Activated CD4-positive, alpha-beta T cell treated with anti-CD3 and anti-CD28 coated beads, Interleukin-2, amount 10 ng/mL, durations not matched to agents 7 days and 5 days (primary cell): ENCODE measurements around the gene BTBD7. TPM values are rescaled to one million over a fixed set of nuclear protein-coding genes. Genes with fewer than 3 reads are reported as not detected.
A peak's percentile ranks its signal among the peaks of the same experiment; 100 is the strongest.
"Not testable (repeated sequence)": the region's sequence is repeated elsewhere in the genome, so short reads cannot be mapped to it uniquely, and the experiment has no call there.

ENCODE experiments used
- CTCF ChIA-PET: fragments of 350-600 bp; sonication (Branson Sonifier 250); formaldehyde crosslinking; loops from one replicate; lab custom pipeline; 2021; ENCODE audit warnings: antibody characterized with exemption; lab: Charles Lee
- POLR2A ChIA-PET: fragments of 350-600 bp; sonication (Branson Sonifier 250); formaldehyde crosslinking; loops from one replicate; lab custom pipeline; 2021; ENCODE audit warnings: antibody characterized with exemption; lab: Charles Lee
- DNase-seq: peaks from one replicate; pipeline ENCODE4 v3.0.0-alpha.2; 2020
- H3K27ac Mint-ChIP-seq: one replicate; pipeline ENCODE4 v1.8.0; 2021; ENCODE audit warnings: mild to moderate bottlenecking, moderate library complexity, mixed read lengths
- H3K27me3 Mint-ChIP-seq: one replicate; pipeline ENCODE4 v1.8.0; 2021; ENCODE audit warnings: mixed read lengths
- H3K36me3 Mint-ChIP-seq: one replicate; pipeline ENCODE4 v1.8.0; 2021; ENCODE audit warnings: low read depth, mixed read lengths
- H3K4me1 Mint-ChIP-seq: one replicate; pipeline ENCODE4 v1.8.0; 2021; ENCODE audit warnings: mixed read lengths
- H3K4me3 Mint-ChIP-seq: one replicate; pipeline ENCODE4 v1.8.0; 2021; ENCODE audit warnings: mild to moderate bottlenecking, moderate library complexity, mixed read lengths
- H3K9me3 Mint-ChIP-seq: one replicate; pipeline ENCODE4 v1.8.0; 2021; ENCODE audit warnings: mixed read lengths
- total RNA-seq, 2 experiments: library from RNA; stranded (reverse); gene quantifications; one replicate each; pipeline ENCODE4 v1.2.3, GENCODE V29; 2021

Gene BTBD7
- total RNA-seq, 2 experiments from 2014 or later = 14.1 to 15.6 TPM

DNA sequence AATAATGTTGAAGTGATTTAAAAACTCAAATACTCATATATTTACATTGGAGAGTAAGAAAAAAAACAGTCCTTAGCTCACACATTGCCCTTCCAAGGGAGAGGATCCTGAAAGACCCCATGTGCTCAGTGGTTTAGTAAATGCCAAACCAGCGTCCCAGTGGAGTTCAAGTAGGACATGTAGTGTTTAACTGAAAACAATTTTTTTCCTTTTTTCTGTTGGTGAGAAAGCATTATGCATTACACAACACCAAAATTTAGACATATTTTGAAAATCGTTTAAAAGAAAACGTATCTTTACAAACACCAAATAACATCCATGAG lies 92.2 kb downstream of the BTBD7 start:
- H3K4me3 Mint-ChIP-seq = no peak overlapping the region
- no peak for DNase-seq
- CTCF ChIA-PET = no interaction called here
- H3K27me3 Mint-ChIP-seq = no peaks in the 10 kb centered on the region
- H3K27ac Mint-ChIP-seq = no peak overlapping the region
- H3K4me1 Mint-ChIP-seq = no peaks in the 10 kb centered on the region
- POLR2A ChIA-PET = no interaction called here
- peaks cover 16% of the 10 kb centered on the region for H3K36me3 Mint-ChIP-seq
- H3K9me3 Mint-ChIP-seq = no peaks in the 10 kb centered on the region

DNA sequence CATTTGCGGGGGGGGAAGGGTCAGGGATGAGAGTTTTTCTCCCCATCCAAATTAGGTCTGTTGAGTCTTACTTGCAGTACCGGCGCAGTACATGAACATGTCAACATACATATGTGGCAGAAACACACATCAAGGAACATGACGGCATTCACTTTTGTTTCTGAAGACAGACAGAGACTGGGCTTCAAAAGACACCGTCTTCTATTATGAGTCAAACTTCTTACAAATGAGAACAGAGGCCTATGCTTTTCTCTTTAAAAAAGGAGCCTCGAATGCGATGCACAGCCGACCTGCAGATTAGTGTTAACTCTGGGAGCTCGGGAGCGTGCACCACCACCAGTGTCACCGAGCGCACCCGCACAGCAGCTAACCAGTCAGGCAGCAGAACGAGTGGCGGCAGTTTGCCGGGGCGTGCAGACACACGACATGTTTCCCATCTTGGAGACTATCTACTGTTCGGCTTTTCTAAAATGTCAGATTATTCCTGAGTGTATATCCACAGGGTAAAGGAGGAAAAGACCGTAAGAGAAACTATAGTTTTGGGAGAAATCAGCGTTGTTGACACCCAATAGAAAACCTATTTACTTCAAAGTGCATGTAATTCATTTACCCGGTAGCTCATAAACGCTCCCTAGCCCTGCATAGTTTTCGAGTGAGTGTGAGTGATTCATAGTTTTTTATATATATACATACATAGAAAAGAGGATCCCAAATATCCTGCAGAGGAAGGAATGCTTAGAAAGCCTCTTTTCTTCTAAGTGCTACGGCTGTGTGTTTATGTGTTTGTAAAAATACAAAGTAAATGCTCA lies 92.8 kb downstream of the BTBD7 start:
- CTCF ChIA-PET = no interaction called here
- Mint-ChIP-seq H3K9me3 (no peaks in the 10 kb centered on the region), H3K36me3 (peaks cover 12% of the 10 kb centered on the region), H3K4me3 (no peak overlapping the region), H3K27me3 (no peaks in the 10 kb centered on the region), H3K27ac (no peak overlapping the region), H3K4me1 (no peaks in the 10 kb centered on the region)
- DNase-seq = no peak
- POLR2A ChIA-PET = no interaction called here

DNA sequence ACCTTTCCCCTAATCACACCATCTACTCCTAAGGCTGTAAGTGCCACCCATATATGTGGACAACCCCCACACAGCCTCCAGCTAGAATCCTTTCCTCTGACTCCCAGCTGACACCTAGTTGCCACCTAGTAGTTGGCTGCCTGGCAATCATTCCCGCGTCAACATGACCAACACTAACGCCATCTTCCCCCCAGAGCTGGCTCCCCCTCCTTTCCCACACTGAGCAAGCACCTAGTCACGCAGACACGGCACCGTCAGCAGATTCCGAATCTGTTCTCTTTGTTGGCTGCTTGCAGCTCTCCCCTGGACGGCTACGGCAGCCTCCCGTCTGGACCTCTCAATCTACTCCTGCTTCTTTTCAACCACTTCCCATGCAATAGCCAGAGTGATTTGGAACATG lies 98.0 kb downstream of the BTBD7 start:
- Mint-ChIP-seq H3K36me3 (no peaks in the 10 kb centered on the region), H3K27me3 (peaks cover 7% of the 10 kb centered on the region), H3K9me3 (no peaks in the 10 kb centered on the region), H3K4me1 (peaks cover 2% of the 10 kb centered on the region), H3K4me3 (no peak overlapping the region), H3K27ac (no peak overlapping the region)
- no peak for DNase-seq
- ChIA-PET POLR2A (no interaction called here), CTCF (interaction anchor here (0.9 kb wide), 1 partner anchor 27 kb away, joined by 4 read pairs; the partner anchor contains the start of genes GON7 and UBR7)

DNA sequence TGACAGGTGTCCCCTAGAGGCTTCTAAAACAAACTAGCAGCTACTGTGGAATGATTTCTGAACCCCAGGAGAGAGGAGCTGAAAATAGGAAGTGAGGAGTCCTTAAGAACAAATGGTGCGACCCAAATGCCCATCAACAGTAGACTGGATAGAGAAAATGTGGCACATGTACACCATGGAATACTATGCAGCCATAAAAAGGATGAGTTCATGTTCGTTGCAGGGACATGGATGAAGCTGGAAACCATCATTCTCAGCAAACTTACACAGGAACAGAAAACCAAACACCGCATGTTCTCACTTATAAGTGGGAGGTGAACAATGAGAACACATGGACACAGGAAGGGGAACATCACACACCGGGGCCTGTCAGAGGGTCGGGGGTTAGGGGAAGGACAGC lies 99.8 kb downstream of the BTBD7 start:
- H3K36me3 Mint-ChIP-seq, CTCF ChIA-PET, H3K27me3 Mint-ChIP-seq, H3K27ac Mint-ChIP-seq, DNase-seq, H3K4me3 Mint-ChIP-seq, H3K9me3 Mint-ChIP-seq, H3K4me1 Mint-ChIP-seq, POLR2A ChIA-PET: not testable (repeated sequence)

DNA sequence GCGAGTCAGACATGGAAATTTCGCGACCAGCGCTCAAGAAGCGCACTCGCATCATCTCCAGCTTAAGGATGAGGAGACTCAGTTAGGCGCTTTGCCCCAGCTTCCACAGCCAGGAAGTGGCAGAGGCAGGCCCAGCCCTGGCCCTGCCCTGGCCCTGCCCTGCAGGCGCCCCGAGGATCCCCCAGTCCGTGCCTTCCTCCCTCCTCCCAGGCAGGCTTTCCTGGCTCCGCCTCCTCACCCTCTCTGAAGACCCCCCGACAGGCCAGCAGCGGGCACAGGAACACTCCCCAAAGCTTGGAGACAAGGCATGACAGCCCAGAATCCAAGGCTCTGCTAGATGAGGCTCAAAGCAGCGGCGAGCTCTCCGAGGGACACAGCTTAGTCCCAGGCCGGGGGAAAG lies 100.7 kb downstream of the BTBD7 start:
- CTCF ChIA-PET = no interaction called here
- peaks cover 7% of the 10 kb centered on the region for H3K27me3 Mint-ChIP-seq
- no peak for DNase-seq
- H3K4me1 Mint-ChIP-seq = peaks cover 2% of the 10 kb centered on the region
- H3K27ac Mint-ChIP-seq = no peak overlapping the region
- H3K9me3 Mint-ChIP-seq = no peaks in the 10 kb centered on the region
- POLR2A ChIA-PET = no interaction called here
- H3K36me3 Mint-ChIP-seq = peaks cover 8% of the 10 kb centered on the region
- no peak overlapping the region for H3K4me3 Mint-ChIP-seq

DNA sequence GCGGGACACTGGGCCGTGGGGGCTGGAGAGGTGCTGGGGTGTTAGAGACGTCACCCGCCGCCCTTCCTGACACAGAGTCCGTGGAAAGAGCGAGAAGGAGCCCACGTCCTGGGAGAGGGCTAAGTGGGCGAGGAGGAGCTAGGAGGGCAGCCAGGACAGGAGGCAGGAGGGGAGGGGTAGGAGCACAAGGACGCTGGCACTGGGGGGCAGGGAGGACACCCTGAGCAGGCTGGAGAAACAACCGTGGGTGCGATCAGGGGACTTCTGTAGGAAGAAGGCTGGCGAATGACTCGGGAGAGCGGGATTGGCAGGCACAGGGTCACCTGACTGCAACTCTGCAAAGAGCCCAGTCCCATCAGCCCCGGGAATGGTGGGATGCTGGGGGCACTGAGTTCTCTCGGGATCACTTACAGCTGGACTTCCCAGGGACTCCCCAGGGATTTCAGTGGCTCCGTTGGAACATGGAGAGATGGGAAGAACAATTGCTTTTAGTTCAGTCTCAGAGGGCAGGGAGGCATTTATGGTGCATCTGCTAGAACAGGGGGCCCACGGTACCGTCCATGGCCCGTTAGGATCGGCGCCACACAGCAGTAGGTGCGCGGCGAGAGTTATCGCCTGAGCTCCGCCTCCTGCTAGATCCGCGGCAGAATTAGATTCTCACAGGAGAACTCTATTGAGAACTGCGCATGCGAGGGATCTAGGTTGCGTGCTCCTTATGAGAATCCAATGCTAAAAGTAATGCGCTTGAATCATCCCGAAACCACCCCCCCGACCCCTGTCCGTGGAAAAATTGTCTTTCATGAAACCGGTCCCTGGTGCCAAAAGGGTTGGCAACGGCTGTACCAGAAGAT lies 101.5 kb downstream of the BTBD7 start:
- peaks cover 7% of the 10 kb centered on the region for H3K27me3 Mint-ChIP-seq
- no peak overlapping the region for H3K4me3 Mint-ChIP-seq
- peaks cover 2% of the 10 kb centered on the region for H3K4me1 Mint-ChIP-seq
- H3K27ac Mint-ChIP-seq = no peak overlapping the region
- CTCF ChIA-PET = interaction anchor here (0.6 kb wide), 2 partner anchors 21 to 155 kb away, joined by 3 to 4 read pairs; no protein-coding TSS in a partner anchor
- no peaks in the 10 kb centered on the region for H3K9me3 Mint-ChIP-seq
- DNase-seq = no peak
- POLR2A ChIA-PET = no interaction called here
- H3K36me3 Mint-ChIP-seq = peaks cover 13% of the 10 kb centered on the region

DNA sequence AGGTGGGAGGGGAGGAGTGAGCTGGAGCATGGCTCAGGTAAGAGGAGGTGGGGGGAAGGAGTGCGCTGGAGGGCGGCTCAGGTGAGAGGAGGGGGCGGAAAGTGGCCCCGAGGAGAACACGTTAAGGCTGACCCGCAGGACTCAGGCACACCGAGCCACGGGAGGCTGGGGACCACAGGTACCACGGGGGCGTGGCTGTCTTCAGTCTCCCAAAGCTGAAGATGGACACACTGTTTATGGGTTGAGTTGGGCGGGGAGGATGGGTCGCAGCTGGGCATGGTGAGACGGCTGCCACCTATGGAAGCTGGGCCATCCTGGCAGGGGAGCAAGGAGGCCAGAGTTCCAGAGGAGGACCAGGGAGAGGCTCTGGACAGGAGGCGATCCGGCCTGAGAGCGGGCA lies 102.3 kb downstream of the BTBD7 start:
- peaks cover 7% of the 10 kb centered on the region for H3K27me3 Mint-ChIP-seq
- ChIA-PET POLR2A (no interaction called here), CTCF (no interaction called here)
- peaks cover 19% of the 10 kb centered on the region for H3K36me3 Mint-ChIP-seq
- DNase-seq = no peak
- H3K9me3 Mint-ChIP-seq = no peaks in the 10 kb centered on the region
- H3K4me3 Mint-ChIP-seq = no peak overlapping the region
- H3K4me1 Mint-ChIP-seq = peaks cover 2% of the 10 kb centered on the region
- H3K27ac Mint-ChIP-seq = no peak overlapping the region

DNA sequence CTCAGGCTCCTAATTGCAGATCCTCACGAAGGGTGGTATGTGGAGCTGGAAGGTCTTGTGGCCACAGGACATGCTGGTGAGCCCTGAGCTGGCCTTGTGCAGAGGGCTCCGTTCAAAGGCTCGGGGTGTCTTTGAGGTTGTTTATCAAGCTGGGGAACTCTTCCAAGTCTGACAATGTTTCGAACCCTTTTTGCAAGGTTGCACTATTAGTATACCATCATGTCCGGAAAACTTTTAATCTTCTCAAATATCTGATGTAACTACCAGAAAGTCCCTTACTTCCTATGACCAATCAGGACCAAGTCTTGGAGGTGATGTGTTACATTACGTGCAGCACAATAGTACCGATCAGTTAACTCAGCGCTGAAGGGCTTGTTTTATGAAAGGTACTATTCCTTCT lies 104.3 kb downstream of the BTBD7 start:
- DNase-seq = no peak
- Mint-ChIP-seq H3K4me1 (peaks cover 2% of the 10 kb centered on the region), H3K9me3 (no peaks in the 10 kb centered on the region), H3K27ac (no peak overlapping the region), H3K4me3 (no peak overlapping the region), H3K27me3 (peaks cover 3% of the 10 kb centered on the region), H3K36me3 (peaks cover 29% of the 10 kb centered on the region)
- CTCF ChIA-PET = no interaction called here
- POLR2A ChIA-PET = no interaction called here

DNA sequence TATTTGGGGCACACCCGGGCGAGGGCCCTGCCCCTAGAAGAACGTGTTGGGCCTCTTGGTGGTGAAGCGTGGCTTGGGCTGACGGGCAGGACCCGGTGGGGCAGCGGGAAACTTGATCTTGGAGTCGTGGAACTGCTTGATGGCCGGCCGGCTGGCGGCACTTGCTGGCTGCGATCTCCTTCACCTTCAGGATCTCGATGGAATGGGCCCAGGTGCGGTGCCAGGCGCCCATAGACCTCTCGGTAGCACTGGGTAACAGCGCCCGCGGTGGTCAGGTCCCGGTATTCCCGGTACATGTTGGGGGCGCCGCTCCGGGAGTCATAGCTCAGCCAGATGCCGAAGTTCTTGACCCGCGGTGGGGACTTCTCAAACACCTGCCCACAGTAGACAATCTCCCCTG lies 109.3 kb downstream of the BTBD7 start:
- POLR2A ChIA-PET = no interaction called here
- peaks cover 45% of the 10 kb centered on the region for H3K36me3 Mint-ChIP-seq

DNA sequence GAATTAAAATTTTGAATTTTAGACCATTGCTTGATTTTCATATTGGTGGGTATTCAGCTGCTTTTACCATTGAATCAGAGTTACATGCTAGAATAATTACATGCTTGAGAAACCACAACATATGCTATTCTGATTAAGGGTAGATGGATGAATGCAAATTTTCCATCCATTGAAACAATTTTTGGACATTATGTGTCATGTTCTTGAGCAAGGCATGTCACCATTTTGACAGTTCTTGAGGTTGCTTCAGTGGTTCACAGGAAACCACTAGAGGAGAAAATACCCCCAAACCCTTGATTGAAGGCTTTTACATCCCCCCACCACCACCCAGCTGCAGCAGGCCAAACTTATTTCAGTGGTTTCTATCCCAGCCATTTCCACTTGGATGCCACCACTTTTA lies 112.3 kb downstream of the BTBD7 start:
- H3K4me3 Mint-ChIP-seq = no peak overlapping the region
- POLR2A ChIA-PET = no interaction called here

More for the DNA sequence above, 109.3 kb downstream of the BTBD7 start:
- no peak for DNase-seq
- Mint-ChIP-seq H3K27me3 (no peaks in the 10 kb centered on the region), H3K27ac (no peak overlapping the region), H3K4me1 (peaks cover 4% of the 10 kb centered on the region), H3K4me3 (no peak overlapping the region), H3K9me3 (no peaks in the 10 kb centered on the region)
- CTCF ChIA-PET = no interaction called here

DNA sequence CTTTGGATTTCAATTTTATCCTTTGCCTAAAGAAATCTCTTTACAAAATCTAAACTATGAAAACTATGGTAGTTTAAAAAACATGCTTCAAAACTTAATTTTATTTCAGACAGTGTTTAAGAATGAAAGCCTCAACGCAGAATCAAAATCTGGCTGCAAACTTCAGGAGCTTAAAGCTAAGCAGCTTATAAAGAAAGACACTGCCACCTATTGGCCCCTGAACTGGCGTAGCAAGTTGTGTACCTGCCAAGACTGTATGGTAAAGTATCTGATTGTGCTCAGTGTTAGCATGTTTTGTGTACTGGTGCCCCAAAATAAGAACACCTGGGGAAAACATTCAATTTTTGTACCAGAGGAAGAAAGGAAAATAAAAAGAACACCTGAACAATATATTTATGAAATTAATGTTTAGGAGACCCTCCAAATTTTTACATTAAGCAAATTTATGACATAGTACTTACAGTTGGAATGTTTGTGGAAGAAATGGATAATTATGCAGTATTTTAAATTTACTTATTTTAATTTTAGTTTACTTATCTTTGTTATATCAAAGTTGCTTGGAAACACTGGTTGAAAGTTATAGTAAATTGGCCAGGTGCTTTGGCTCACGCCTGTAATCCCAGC lies 113.6 kb downstream of the BTBD7 start:
- peaks cover 4% of the 10 kb centered on the region for H3K4me1 Mint-ChIP-seq
- H3K27ac Mint-ChIP-seq = no peak overlapping the region
- DNase-seq = peak; percentile 69
- ChIA-PET CTCF (interaction anchor here (0.6 to 0.7 kb wide), 8 partner anchors 9 to 1758 kb away, joined by 3 to 5 read pairs (median 4); no protein-coding TSS in a partner anchor), POLR2A (interaction anchor here (0.7 kb wide), 2 partner anchors 93 to 437 kb away, joined by 3 to 6 read pairs; no protein-coding TSS in a partner anchor)
- H3K9me3 Mint-ChIP-seq = no peaks in the 10 kb centered on the region
- peaks cover 44% of the 10 kb centered on the region for H3K36me3 Mint-ChIP-seq
- H3K27me3 Mint-ChIP-seq = no peaks in the 10 kb centered on the region
- no peak overlapping the region for H3K4me3 Mint-ChIP-seq

More for the DNA sequence above, 112.3 kb downstream of the BTBD7 start:
- CTCF ChIA-PET = no interaction called here
- Mint-ChIP-seq H3K4me1 (peaks cover 4% of the 10 kb centered on the region), H3K36me3 (peaks cover 44% of the 10 kb centered on the region), H3K27me3 (no peaks in the 10 kb centered on the region), H3K9me3 (no peaks in the 10 kb centered on the region), H3K27ac (no peak overlapping the region)
- no peak for DNase-seq

DNA sequence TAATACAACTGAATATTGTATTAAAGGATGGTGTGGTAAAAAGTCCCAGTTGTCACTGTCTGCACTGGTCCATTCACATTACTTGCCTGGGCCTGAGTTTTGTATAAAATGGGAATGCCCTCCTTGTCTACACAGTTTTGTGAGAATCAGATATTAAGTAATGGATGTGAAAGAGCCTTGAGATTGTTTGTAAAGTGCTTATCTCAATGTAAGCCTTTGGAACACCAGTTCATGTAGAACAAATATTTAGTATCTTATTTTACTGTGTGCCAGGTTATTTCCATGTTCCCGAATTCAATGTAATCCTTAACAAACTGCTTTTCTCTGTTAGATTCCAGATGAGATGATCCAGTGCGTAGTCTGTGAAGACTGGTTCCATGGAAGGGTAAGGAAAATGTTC lies 118.2 kb downstream of the BTBD7 start:
- Mint-ChIP-seq H3K4me3 (no peak overlapping the region), H3K9me3 (no peaks in the 10 kb centered on the region), H3K36me3 (peaks cover 39% of the 10 kb centered on the region), H3K27me3 (no peaks in the 10 kb centered on the region), H3K4me1 (peaks cover 6% of the 10 kb centered on the region), H3K27ac (no peak overlapping the region)
- DNase-seq = no peak
- ChIA-PET POLR2A (no interaction called here), CTCF (no interaction called here)

DNA sequence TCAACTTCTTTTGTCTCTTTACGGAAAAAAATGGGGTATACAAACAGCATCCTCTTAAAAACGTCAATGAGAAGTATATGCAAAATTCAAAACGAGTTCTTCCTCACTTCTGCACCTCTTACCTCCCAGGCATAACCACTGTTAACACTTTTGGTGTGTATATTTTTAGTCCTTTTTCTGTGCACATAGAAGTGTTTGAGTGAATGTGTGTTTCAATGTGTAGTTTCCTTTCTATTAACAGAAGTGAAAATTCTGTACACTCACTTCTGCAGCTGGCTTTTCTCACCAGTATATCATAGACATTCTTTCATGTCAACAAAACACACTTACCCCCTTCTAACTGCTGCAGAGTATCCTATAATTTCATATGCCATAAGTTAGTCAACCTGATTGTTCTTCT lies 120.4 kb downstream of the BTBD7 start:
- Mint-ChIP-seq H3K9me3 (no peaks in the 10 kb centered on the region), H3K27me3 (no peaks in the 10 kb centered on the region), H3K27ac (no peak overlapping the region), H3K4me3 (no peak overlapping the region), H3K4me1 (peaks cover 20% of the 10 kb centered on the region), H3K36me3 (peaks cover 36% of the 10 kb centered on the region)
- POLR2A ChIA-PET = no interaction called here
- DNase-seq = no peak
- CTCF ChIA-PET = no interaction called here
